Measurements from ENCODE around the gene PMF1.

The PMF1 gene

GRCh38 chr1:156260896-156261295 is 48.1 kb downstream of the PMF1 start:
- H3K27ac ChIP-seq, result no peak overlapping the region
- TF ChIP-seq CTCF (conservative IDR thresholded peaks at IDR 0.05) (no peak), ZFX (IDR thresholded peaks at IDR 0.05) (no peak)

- H3K27ac ChIP-seq, result no peak overlapping the region
- TF ChIP-seq ZFX (IDR thresholded peaks at IDR 0.05), result no peak
- no peak for TF ChIP-seq CTCF (conservative IDR thresholded peaks at IDR 0.05)
Observed at GRCh38 chr1:156262461-156263287, 49.9 kb downstream of the PMF1 start.

- TF ChIP-seq ZFX (IDR thresholded peaks at IDR 0.05) (no peak), CTCF (conservative IDR thresholded peaks at IDR 0.05) (no peak)
- H3K27ac ChIP-seq, result no peak overlapping the region
Observed at GRCh38 chr1:156263288-156263655, 50.5 kb downstream of the PMF1 start.

- H3K27ac ChIP-seq, result no peak overlapping the region
- no peak for TF ChIP-seq CTCF (conservative IDR thresholded peaks at IDR 0.05)
- TF ChIP-seq ZFX (IDR thresholded peaks at IDR 0.05), result no peak
Observed at GRCh38 chr1:156266051-156266450, 53.2 kb downstream of the PMF1 start.

- H3K27ac ChIP-seq, result no peak overlapping the region
- TF ChIP-seq CTCF (conservative IDR thresholded peaks at IDR 0.05), result no peak
- no peak for TF ChIP-seq ZFX (IDR thresholded peaks at IDR 0.05)
Observed at GRCh38 chr1:156268336-156268735, 55.5 kb downstream of the PMF1 start.

GRCh38 chr1:156270314-156270713 is 57.5 kb downstream of the PMF1 start:
- TF ChIP-seq CTCF (conservative IDR thresholded peaks at IDR 0.05) (no peak), ZFX (IDR thresholded peaks at IDR 0.05) (no peak)

GRCh38 chr1:156276532-156276931 is 63.7 kb downstream of the PMF1 start:
- TF ChIP-seq CTCF (conservative IDR thresholded peaks at IDR 0.05) (no peak), ZFX (IDR thresholded peaks at IDR 0.05) (no peak)
- H3K27ac ChIP-seq, result no peak overlapping the region

More at GRCh38 chr1:156270314-156270713, 57.5 kb downstream of the PMF1 start:
- H3K27ac ChIP-seq, result no peak overlapping the region
